Measurements from ENCODE around the gene PTRHD1. TPM values are rescaled to one million over a fixed set of nuclear protein-coding genes. Genes with fewer than 3 reads are reported as not detected.
"Not testable (repeated sequence)": the region's sequence is repeated elsewhere in the genome, so short reads cannot be mapped to it uniquely, and the experiment has no call there.

Gene PTRHD1
- total and polyA plus RNA-seq, 2 donors (not counting 1 experiment from before 2014, with no cell fraction given) = 26.3 to 29.9 TPM

GRCh38 chr2:24813691-24814137 is 20.5 kb upstream of the PTRHD1 start:
- no peak overlapping the region for H3K27ac ChIP-seq (ENCODE audit: insufficient read depth, low read length)
- H3K9ac ChIP-seq (ENCODE audit: insufficient read depth, low read length) = no peak overlapping the region
- H3K27me3 ChIP-seq (ENCODE audit: control insufficient read depth, insufficient read depth, low read length) = no peaks in the 10 kb centered on the region
- H3K9me3 ChIP-seq (ENCODE audit: control insufficient read depth, insufficient read depth, low read depth, low read length) = no peaks in the 10 kb centered on the region
- H2AFZ ChIP-seq (ENCODE audit: low read length) = no peak overlapping the region
- peaks cover 2% of the 10 kb centered on the region for H3K36me3 ChIP-seq (ENCODE audit: control insufficient read depth, insufficient read depth, low read length)
- no peak for TF ChIP-seq CTCF (conservative IDR thresholded peaks at IDR 0.05 in 1 of 2, IDR thresholded peaks at IDR 0.05 in 1 of 2; ENCODE audit: low read depth in 1 of 2, low read length in 2 of 2)
- TF ChIP-seq EZH2 (IDR thresholded peaks at IDR 0.05; ENCODE audit: low read length, missing control alignments) = no peak
- DNase-seq (ENCODE audit: low read depth in 2 of 2) = no peak
- H3K4me1 ChIP-seq (ENCODE audit: control insufficient read depth, extremely low read depth, insufficient read depth, low read length) = peaks cover 11% of the 10 kb centered on the region
- peaks cover 53% of the 10 kb centered on the region for H3K79me2 ChIP-seq (ENCODE audit: control insufficient read depth, insufficient read depth, low read length)
- H3K4me2 ChIP-seq (ENCODE audit: extremely low read depth, insufficient read depth, low read length) = no peak overlapping the region
- H4K20me1 ChIP-seq (ENCODE audit: control insufficient read depth, extremely low read depth, insufficient read depth, low read length) = no peaks in the 10 kb centered on the region
- H3K4me3 ChIP-seq (replicated peaks in 1 of 4; ENCODE audit: control extremely low read depth in 1 of 4, insufficient read depth in 1 of 4, low read depth in 3 of 4, low read length in 4 of 4) = no peak overlapping the region

- H3K79me2 ChIP-seq (ENCODE audit: control insufficient read depth, insufficient read depth, low read length) = peaks cover 76% of the 10 kb centered on the region
- no peaks in the 10 kb centered on the region for H3K9me3 ChIP-seq (ENCODE audit: control insufficient read depth, insufficient read depth, low read depth, low read length)
- H3K9ac ChIP-seq (ENCODE audit: insufficient read depth, low read length) = no peak overlapping the region
- no peaks in the 10 kb centered on the region for H3K36me3 ChIP-seq (ENCODE audit: control insufficient read depth, insufficient read depth, low read length)
- peak overlapping the region; percentile 23 for H2AFZ ChIP-seq (ENCODE audit: low read length)
- no peaks in the 10 kb centered on the region for H3K27me3 ChIP-seq (ENCODE audit: control insufficient read depth, insufficient read depth, low read length)
- TF ChIP-seq CTCF (conservative IDR thresholded peaks at IDR 0.05 in 1 of 2, IDR thresholded peaks at IDR 0.05 in 1 of 2; ENCODE audit: low read depth in 1 of 2, low read length in 2 of 2) (no peak), EZH2 (IDR thresholded peaks at IDR 0.05; ENCODE audit: low read length, missing control alignments) (no peak)
- H3K4me1 ChIP-seq (ENCODE audit: control insufficient read depth, extremely low read depth, insufficient read depth, low read length) = peaks cover 8% of the 10 kb centered on the region
- peak overlapping the region; percentile 71 for H3K4me2 ChIP-seq (ENCODE audit: extremely low read depth, insufficient read depth, low read length)
- peak overlapping the region; percentile 47 for H3K27ac ChIP-seq (ENCODE audit: insufficient read depth, low read length)
- peak in 1 of 2 donors; percentile 69 for DNase-seq (ENCODE audit: low read depth in 2 of 2)
- no peaks in the 10 kb centered on the region for H4K20me1 ChIP-seq (ENCODE audit: control insufficient read depth, extremely low read depth, insufficient read depth, low read length)
- H3K4me3 ChIP-seq (replicated peaks in 1 of 4; ENCODE audit: control extremely low read depth in 1 of 4, insufficient read depth in 1 of 4, low read depth in 3 of 4, low read length in 4 of 4) = peak overlapping the region in 1 of 4 experiments; percentile 19
Measured at GRCh38 chr2:24809316-24810007, 16.3 kb upstream of the PTRHD1 start.

GRCh38 chr2:24806661-24807036 is 13.5 kb upstream of the PTRHD1 start:
- no peak overlapping the region for H3K27ac ChIP-seq (ENCODE audit: insufficient read depth, low read length)
- H3K79me2 ChIP-seq (ENCODE audit: control insufficient read depth, insufficient read depth, low read length) = peaks cover 51% of the 10 kb centered on the region
- TF ChIP-seq CTCF (conservative IDR thresholded peaks at IDR 0.05 in 1 of 2, IDR thresholded peaks at IDR 0.05 in 1 of 2; ENCODE audit: low read depth in 1 of 2, low read length in 2 of 2) (no peak), EZH2 (IDR thresholded peaks at IDR 0.05; ENCODE audit: low read length, missing control alignments) (no peak)

GRCh38 chr2:24805811-24806660 is 12.8 kb upstream of the PTRHD1 start:
- H3K4me1 ChIP-seq (ENCODE audit: control insufficient read depth, extremely low read depth, insufficient read depth, low read length); H2AFZ ChIP-seq (ENCODE audit: low read length); DNase-seq (ENCODE audit: low read depth in 2 of 2); H3K27me3 ChIP-seq (ENCODE audit: control insufficient read depth, insufficient read depth, low read length); H3K4me3 ChIP-seq (replicated peaks in 1 of 4; ENCODE audit: control extremely low read depth in 1 of 4, insufficient read depth in 1 of 4, low read depth in 3 of 4, low read length in 4 of 4); H3K27ac ChIP-seq (ENCODE audit: insufficient read depth, low read length); H3K9ac ChIP-seq (ENCODE audit: insufficient read depth, low read length); H3K9me3 ChIP-seq (ENCODE audit: control insufficient read depth, insufficient read depth, low read depth, low read length); H3K4me2 ChIP-seq (ENCODE audit: extremely low read depth, insufficient read depth, low read length); H4K20me1 ChIP-seq (ENCODE audit: control insufficient read depth, extremely low read depth, insufficient read depth, low read length); H3K36me3 ChIP-seq (ENCODE audit: control insufficient read depth, insufficient read depth, low read length): not testable (repeated sequence)
- peaks cover 50% of the 10 kb centered on the region for H3K79me2 ChIP-seq (ENCODE audit: control insufficient read depth, insufficient read depth, low read length)

More at GRCh38 chr2:24806661-24807036, 13.5 kb upstream of the PTRHD1 start:
- H3K9me3 ChIP-seq (ENCODE audit: control insufficient read depth, insufficient read depth, low read depth, low read length) = no peaks in the 10 kb centered on the region
- no peak for DNase-seq (ENCODE audit: low read depth in 2 of 2)
- no peak overlapping the region for H2AFZ ChIP-seq (ENCODE audit: low read length)
- no peaks in the 10 kb centered on the region for H3K36me3 ChIP-seq (ENCODE audit: control insufficient read depth, insufficient read depth, low read length)
- H4K20me1 ChIP-seq (ENCODE audit: control insufficient read depth, extremely low read depth, insufficient read depth, low read length) = no peaks in the 10 kb centered on the region
- H3K4me2 ChIP-seq (ENCODE audit: extremely low read depth, insufficient read depth, low read length) = no peak overlapping the region
- H3K4me1 ChIP-seq (ENCODE audit: control insufficient read depth, extremely low read depth, insufficient read depth, low read length) = peaks cover 8% of the 10 kb centered on the region
- no peak overlapping the region for H3K9ac ChIP-seq (ENCODE audit: insufficient read depth, low read length)
- no peaks in the 10 kb centered on the region for H3K27me3 ChIP-seq (ENCODE audit: control insufficient read depth, insufficient read depth, low read length)
- no peak overlapping the region for H3K4me3 ChIP-seq (replicated peaks in 1 of 4; ENCODE audit: control extremely low read depth in 1 of 4, insufficient read depth in 1 of 4, low read depth in 3 of 4, low read length in 4 of 4)
